Mesenchymal stem cell (in vitro differentiated cells and primary cell): ENCODE measurements around the gene UBXN10.

Source experiments
- DNase-seq: peaks from one replicate; pipeline ENCODE4 v3.0.0-alpha.2; 2013
- H2AFZ ChIP-seq: one replicate; pipeline ENCODE4 v1.6.1; 2013; ENCODE audit warnings: low read depth, mild to moderate bottlenecking, control low read depth, inconsistent platforms, low read length, moderate library complexity
- H2AK5ac ChIP-seq: 2 replicates; pipeline ENCODE4 v1.6.1; 2013; ENCODE audit warnings: low read length, moderate library complexity, mild to moderate bottlenecking, inconsistent platforms; ENCODE audit not compliant: severe bottlenecking
- H2BK120ac ChIP-seq: one replicate; pipeline ENCODE4 v1.6.1; 2013; ENCODE audit warnings: low read depth, mild to moderate bottlenecking, inconsistent platforms, low read length, moderate library complexity
- H2BK12ac ChIP-seq, 2 experiments: one replicate each; pipeline ENCODE4 v1.6.1; 2013; ENCODE audit warnings: inconsistent platforms in 2 of 2, low read length in 2 of 2, mild to moderate bottlenecking in 2 of 2, moderate library complexity in 2 of 2, control low read depth in 1 of 2
- H2BK15ac ChIP-seq: one replicate; pipeline ENCODE4 v1.6.1; 2013; ENCODE audit warnings: mild to moderate bottlenecking, low read depth, inconsistent platforms; ENCODE audit not compliant: poor library complexity, severe bottlenecking
- H2BK5ac ChIP-seq: 2 replicates; pipeline ENCODE4 v1.6.1; 2013; ENCODE audit warnings: low read depth, mild to moderate bottlenecking, low read length, control low read depth, inconsistent platforms; ENCODE audit not compliant: poor library complexity, severe bottlenecking
- H3K14ac ChIP-seq, 2 experiments: one replicate each; pipeline ENCODE4 v1.6.1; 2013; ENCODE audit warnings: inconsistent platforms in 2 of 2, low read length in 2 of 2, control low read depth in 1 of 2, mild to moderate bottlenecking in 1 of 2, moderate library complexity in 1 of 2
- H3K18ac ChIP-seq, 2 experiments: one replicate each; pipeline ENCODE4 v1.6.1; 2013; ENCODE audit warnings: inconsistent platforms in 2 of 2, low read length in 2 of 2, control low read depth in 1 of 2, low read depth in 1 of 2, mild to moderate bottlenecking in 1 of 2
- H3K23ac ChIP-seq, 2 experiments: one replicate each; pipeline ENCODE4 v1.6.1; 2013; ENCODE audit warnings: inconsistent platforms in 2 of 2, low read length in 2 of 2, mild to moderate bottlenecking in 2 of 2, moderate library complexity in 2 of 2, control low read depth in 1 of 2
- H3K27ac ChIP-seq: 2 replicates; pipeline ENCODE4 v1.5.1; 2013; ENCODE audit warnings: mild to moderate bottlenecking, moderate library complexity, low read length, control low read depth, inconsistent platforms; ENCODE audit not compliant: poor library complexity, severe bottlenecking
- H3K27me3 ChIP-seq, 2 experiments: 2 replicates each; pipeline versions ENCODE4 v1.6.1 to v1.7.0; 2013; ENCODE audit warnings: low read length in 2 of 2, mild to moderate bottlenecking in 2 of 2, moderate library complexity in 2 of 2, control low read depth in 1 of 2, inconsistent platforms in 1 of 2; ENCODE audit not compliant: control insufficient read depth in 1 of 2, insufficient read depth in 1 of 2
- H3K36me3 ChIP-seq, 2 experiments: 2 replicates each; pipeline versions ENCODE4 v1.6.1 to v1.7.0; 2013; ENCODE audit warnings: low read length in 2 of 2, control low read depth in 1 of 2, inconsistent platforms in 1 of 2, low read depth in 1 of 2, mild to moderate bottlenecking in 1 of 2; ENCODE audit not compliant: insufficient read depth in 2 of 2, control insufficient read depth in 1 of 2
- H3K4ac ChIP-seq, 2 experiments: one replicate each; pipeline ENCODE4 v1.6.1; 2013; ENCODE audit warnings: inconsistent platforms in 2 of 2, low read length in 2 of 2, mild to moderate bottlenecking in 2 of 2, moderate library complexity in 2 of 2, control low read depth in 1 of 2, low read depth in 1 of 2
- H3K4me1 ChIP-seq: 2 replicates; pipeline ENCODE4 v1.6.1; 2013; ENCODE audit warnings: low read depth, low read length, control low read depth; ENCODE audit not compliant: control insufficient read depth, insufficient read depth
- H3K4me2 ChIP-seq: 2 replicates; pipeline ENCODE4 v1.6.1; 2013; ENCODE audit warnings: low read length, mild to moderate bottlenecking, inconsistent platforms; ENCODE audit not compliant: poor library complexity, severe bottlenecking
- H3K4me3 ChIP-seq, 2 experiments: 2 replicates each; pipeline versions ENCODE4 v1.5.1 to v1.7.0; 2013; ENCODE audit warnings: low read length in 2 of 2, mild to moderate bottlenecking in 2 of 2, control low read depth in 1 of 2, low read depth in 1 of 2; ENCODE audit not compliant: insufficient read depth in 1 of 2
- H3K79me1 ChIP-seq: replicated peaks from 2 replicates; pipeline ENCODE4 v1.6.1; 2013; ENCODE audit warnings: mild to moderate bottlenecking, control low read depth, low read length, inconsistent platforms; ENCODE audit not compliant: poor library complexity, severe bottlenecking
- H3K9ac ChIP-seq: 2 replicates; pipeline ENCODE4 v1.7.0; 2013; ENCODE audit warnings: mild to moderate bottlenecking, low read length, moderate library complexity
- H3K9me3 ChIP-seq: 2 replicates; pipeline ENCODE4 v1.7.0; 2013; ENCODE audit warnings: mild to moderate bottlenecking, low read length; ENCODE audit not compliant: control insufficient read depth
- H4K8ac ChIP-seq: one replicate; pipeline ENCODE4 v1.6.1; 2013; ENCODE audit warnings: inconsistent platforms, mild to moderate bottlenecking, low read length, moderate library complexity
- H4K91ac ChIP-seq: one replicate; pipeline ENCODE4 v1.6.1; 2013; ENCODE audit warnings: mild to moderate bottlenecking, low read length, inconsistent platforms
- WGBS: methylation state at CpG from one replicate; pipeline ENCODE4 v1.1.7; 2013; ENCODE audit warnings: mixed read lengths; 5-methylcytosine and 5-hydroxymethylcytosine counted together

The UBXN10 gene

DNA sequence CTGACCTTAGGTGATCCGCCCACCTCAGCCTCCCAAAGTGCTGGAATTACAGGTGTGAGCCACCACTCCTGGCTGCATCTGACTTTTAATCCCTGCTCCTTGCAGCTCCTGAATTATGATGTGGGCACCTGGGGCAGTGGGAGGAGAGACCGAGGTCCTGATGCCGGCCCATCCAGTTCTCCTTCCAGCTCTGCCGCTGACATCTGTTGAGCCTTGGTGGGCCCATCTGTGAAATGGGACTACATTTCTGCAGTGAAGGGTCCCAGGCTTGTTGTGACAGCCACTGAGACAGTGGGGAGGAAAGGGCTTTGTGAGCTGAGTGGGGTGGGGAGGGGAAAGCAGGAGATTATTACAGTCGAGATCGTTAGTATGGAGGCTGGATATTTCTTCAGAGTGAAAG lies 34.9 kb upstream of the UBXN10 start:
- Histone ChIP-seq H2BK15ac (no peak overlapping the region), H3K4ac (no peak overlapping the region), H3K14ac (no peak overlapping the region), H2AFZ (no peak overlapping the region), H4K91ac (no peak overlapping the region), H3K27ac (no peak overlapping the region), H4K8ac (no peak overlapping the region), H3K4me3 (no peak overlapping the region), H3K4me1 (peaks cover 6% of the 10 kb centered on the region), H3K9ac (no peak overlapping the region), H2BK5ac (no peak overlapping the region), H3K18ac (no peak overlapping the region), H3K23ac (no peak overlapping the region), H3K4me2 (no peak overlapping the region), H2BK12ac (no peak overlapping the region), H2AK5ac (no peak overlapping the region), H3K27me3 (peaks cover 0 to 10% of the 10 kb centered on the region in 2 experiments), H3K79me1 (no peaks in the 10 kb centered on the region), H3K36me3 (no peaks in the 10 kb centered on the region), H3K9me3 (no peaks in the 10 kb centered on the region), H2BK120ac (no peak overlapping the region)
- DNase-seq = no peak
- WGBS = 95% methylated on average over 6 of the region's 6 CpGs

DNA sequence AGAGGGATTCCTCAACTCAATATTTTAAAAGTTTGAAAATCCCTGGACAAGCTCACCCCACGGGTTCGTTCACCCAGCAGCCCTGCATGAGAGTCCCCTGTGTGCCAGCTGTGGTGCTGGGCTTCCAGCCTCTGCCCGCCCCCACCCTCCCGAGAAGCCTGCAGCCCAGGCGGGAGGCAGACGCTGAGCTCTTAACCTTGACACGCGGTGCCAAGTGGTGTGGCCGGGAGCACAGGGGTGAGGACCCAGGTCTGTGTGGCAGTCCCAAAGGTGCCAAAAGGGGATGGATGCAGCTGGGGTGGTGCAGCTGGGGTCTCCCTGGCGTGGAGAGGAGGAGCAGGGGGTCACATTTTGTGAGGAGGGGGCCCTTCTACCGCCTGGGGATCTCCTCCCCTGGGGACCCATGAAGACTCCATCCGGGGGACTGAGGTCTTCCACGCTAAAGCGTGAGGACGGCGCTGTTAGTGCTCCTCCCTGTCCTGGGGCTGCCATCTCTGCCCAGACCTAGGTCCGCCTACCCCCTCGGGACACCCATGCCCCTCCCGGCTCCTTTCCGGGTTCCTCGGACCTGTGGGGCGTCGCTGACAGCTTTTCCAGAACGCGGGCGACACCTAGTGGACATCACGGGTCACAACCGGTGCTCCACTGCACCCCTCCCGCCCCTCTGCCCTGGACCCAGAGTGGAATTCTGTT lies 33.8 kb upstream of the UBXN10 start:
- no peak overlapping the region for H3K4ac ChIP-seq
- H4K91ac ChIP-seq = peak overlapping the region; percentile 46
- H2AK5ac ChIP-seq = no peak overlapping the region
- H3K27me3 ChIP-seq = peaks cover 0 to 1% of the 10 kb centered on the region in 2 experiments
- H3K18ac ChIP-seq = peak overlapping the region; percentile 48 to 67
- H3K9me3 ChIP-seq = no peaks in the 10 kb centered on the region
- no peaks in the 10 kb centered on the region for H3K36me3 ChIP-seq
- H3K14ac ChIP-seq = no peak overlapping the region
- H2AFZ ChIP-seq = peak overlapping the region; percentile 54
- H3K27ac ChIP-seq = no peak overlapping the region
- H2BK5ac ChIP-seq = no peak overlapping the region
- H3K4me1 ChIP-seq = peaks cover 6% of the 10 kb centered on the region
- peak overlapping the region; percentile 70 for H4K8ac ChIP-seq
- no peak overlapping the region for H3K23ac ChIP-seq
- WGBS = 26% methylated on average over 29 of the region's 29 CpGs
- H2BK12ac ChIP-seq = peak overlapping the region in 1 of 2 experiments; percentile 87
- DNase-seq = peak; percentile 62
- H3K4me2 ChIP-seq = peak overlapping the region; percentile 74
- H3K79me1 ChIP-seq = no peaks in the 10 kb centered on the region
- peak overlapping the region in 1 of 2 experiments; percentile 75 for H3K4me3 ChIP-seq
- no peak overlapping the region for H2BK15ac ChIP-seq
- H3K9ac ChIP-seq = peak overlapping the region; percentile 88
- H2BK120ac ChIP-seq = peak overlapping the region; percentile 58

DNA sequence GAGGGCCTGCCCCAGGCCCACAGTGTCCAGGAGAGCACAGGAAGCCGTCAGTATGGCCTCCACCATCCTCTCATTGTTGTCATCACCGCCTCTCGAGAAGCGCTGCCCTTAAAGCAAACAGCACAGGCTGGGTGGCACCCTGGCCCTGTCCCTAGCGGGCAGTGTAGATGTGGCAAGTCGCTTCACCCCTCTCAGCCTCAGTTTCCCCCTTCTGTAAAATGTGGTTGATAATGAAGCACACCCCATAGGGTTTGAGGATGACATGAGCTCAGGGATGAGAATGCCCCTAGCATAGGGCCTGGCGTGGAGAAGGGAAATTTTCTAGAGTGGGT lies 33.3 kb upstream of the UBXN10 start:
- H3K9ac ChIP-seq = peak overlapping the region; percentile 88
- DNase-seq = no peak
- H3K18ac ChIP-seq = no peak overlapping the region

DNA sequence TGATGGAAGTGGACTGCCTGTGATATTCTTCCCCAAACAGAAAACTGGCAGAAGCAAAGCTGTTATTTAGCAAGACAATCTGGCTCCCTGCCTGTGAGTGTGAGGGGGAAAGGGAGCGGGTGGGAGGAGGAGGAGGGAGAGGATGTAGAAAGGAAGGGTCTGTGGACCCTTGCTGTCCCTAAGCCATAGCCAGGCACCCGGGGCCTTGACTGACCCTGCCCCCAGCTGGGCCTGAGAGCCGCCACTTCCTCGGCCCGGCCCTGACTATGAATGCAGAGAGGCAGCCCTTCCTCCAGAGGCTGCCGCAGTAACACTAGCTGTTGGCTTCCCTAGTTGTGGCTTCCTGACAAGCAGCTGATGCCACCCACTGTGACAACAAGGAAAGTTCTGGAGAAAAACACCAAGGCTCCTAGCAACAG lies 32.9 kb upstream of the UBXN10 start:
- Histone ChIP-seq H2AK5ac (no peak overlapping the region), H2BK120ac (no peak overlapping the region), H2BK5ac (no peak overlapping the region), H3K27ac (no peak overlapping the region), H3K4me1 (peaks cover 6% of the 10 kb centered on the region), H3K4ac (no peak overlapping the region), H3K79me1 (no peaks in the 10 kb centered on the region), H4K91ac (peak overlapping the region; percentile 64), H2AFZ (no peak overlapping the region), H3K18ac (no peak overlapping the region), H3K14ac (no peak overlapping the region), H4K8ac (no peak overlapping the region), H2BK12ac (no peak overlapping the region), H3K23ac (no peak overlapping the region), H3K27me3 (no peaks in the 10 kb centered on the region), H3K4me3 (no peak overlapping the region), H2BK15ac (no peak overlapping the region), H3K4me2 (no peak overlapping the region), H3K9ac (peak overlapping the region; percentile 88), H3K9me3 (peaks cover 4% of the 10 kb centered on the region), H3K36me3 (no peaks in the 10 kb centered on the region)
- DNase-seq = no peak
- WGBS = 63% methylated on average over 6 of the region's 6 CpGs

More for the DNA sequence above, 33.3 kb upstream of the UBXN10 start:
- 44% methylated on average over 6 of the region's 7 CpGs for WGBS
- Histone ChIP-seq H3K14ac (no peak overlapping the region), H3K27me3 (no peaks in the 10 kb centered on the region), H3K4me1 (peaks cover 6% of the 10 kb centered on the region), H3K4ac (no peak overlapping the region), H4K91ac (no peak overlapping the region), H2AFZ (no peak overlapping the region), H2AK5ac (no peak overlapping the region), H3K9me3 (no peaks in the 10 kb centered on the region), H3K4me2 (no peak overlapping the region), H2BK5ac (no peak overlapping the region), H4K8ac (peak overlapping the region; percentile 10), H2BK120ac (no peak overlapping the region), H3K36me3 (no peaks in the 10 kb centered on the region), H3K4me3 (no peak overlapping the region), H3K23ac (no peak overlapping the region), H2BK12ac (no peak overlapping the region), H3K27ac (no peak overlapping the region), H2BK15ac (no peak overlapping the region), H3K79me1 (no peaks in the 10 kb centered on the region)
